Measurements from ENCODE around the gene RGS3.

DNA sequence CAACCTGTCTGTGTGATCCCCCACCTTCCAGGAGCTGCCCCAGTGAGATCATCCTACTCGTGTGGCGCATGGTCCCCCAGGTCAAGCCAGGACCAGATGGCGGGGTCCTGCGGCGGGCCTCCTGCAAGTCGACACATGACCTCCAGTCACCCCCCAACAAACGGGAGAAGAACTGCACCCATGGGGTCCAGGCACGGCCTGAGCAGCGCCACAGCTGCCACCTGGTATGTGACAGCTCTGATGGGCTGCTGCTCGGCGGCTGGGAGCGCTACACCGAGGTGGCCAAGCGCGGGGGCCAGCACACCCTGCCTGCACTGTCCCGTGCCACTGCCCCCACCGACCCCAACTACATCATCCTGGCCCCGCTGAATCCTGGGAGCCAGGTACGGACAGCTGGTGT, 43.7 kb downstream of the RGS3 start:
- TF ChIP-seq POLR2A (IDR thresholded peaks at IDR 0.05; ENCODE audit: low read length) (no peak), GATA1 (IDR thresholded peaks at IDR 0.05; ENCODE audit: low read depth, low read length) (no peak)

All from erythroblast (primary cell).